Inflammatory macrophage (primary cell): ENCODE results near the gene SLC5A11.
"Not testable (repeated sequence)": the region's sequence is repeated elsewhere in the genome, so short reads cannot be mapped to it uniquely, and the experiment has no call there.

Source experiments
- DNase-seq, 2 donors: peaks; one replicate each; pipeline ENCODE4 v3.0.0-alpha.2; 2020 to 2022

The SLC5A11 gene

GRCh38 chr16:24863582-24864437, 18.0 kb downstream of the SLC5A11 start:
- DNase-seq: no peak

DNA sequence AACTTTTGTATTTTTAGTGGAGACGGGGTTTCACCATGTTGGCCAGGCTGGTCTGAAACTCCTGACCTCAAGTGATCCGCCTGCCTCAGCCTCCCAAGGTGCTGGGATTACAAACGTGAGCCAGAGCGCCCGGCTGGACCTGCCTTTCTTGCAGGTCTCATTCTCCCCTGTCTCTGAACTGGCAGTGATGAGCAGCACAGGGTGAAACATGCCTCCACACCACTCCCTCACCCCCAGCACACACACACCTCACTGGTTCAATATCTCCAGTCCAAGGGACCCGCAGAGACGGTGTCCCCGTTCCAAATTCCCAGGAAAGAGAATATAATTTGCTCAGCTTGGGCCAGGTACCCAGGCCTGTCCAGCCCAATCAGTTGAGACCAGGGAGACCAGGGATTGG, 23.3 kb downstream of the SLC5A11 start:
- no peak for DNase-seq

- no peak for DNase-seq
Observed at GRCh38 chr16:24871891-24872290, 26.1 kb downstream of the SLC5A11 start.

GRCh38 chr16:24873028-24873427, 27.3 kb downstream of the SLC5A11 start:
- no peak for DNase-seq

DNA sequence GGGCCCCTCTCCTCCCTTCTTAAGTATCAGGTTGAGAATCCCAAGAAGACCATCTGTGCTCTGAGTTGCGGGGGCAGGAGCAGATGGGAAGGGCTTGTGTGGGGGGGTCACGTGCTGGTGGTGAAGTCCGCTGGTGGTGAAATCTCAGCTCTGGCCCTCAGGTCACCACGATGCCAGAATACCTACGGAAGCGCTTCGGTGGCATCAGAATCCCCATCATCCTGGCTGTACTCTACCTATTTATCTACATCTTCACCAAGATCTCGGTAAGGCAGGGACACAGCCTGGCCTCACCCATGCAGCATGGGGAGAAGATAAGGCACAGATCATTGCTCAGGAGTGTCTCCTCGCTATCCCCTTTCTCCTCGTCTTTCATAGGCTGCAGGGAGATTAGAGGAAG, 29.7 kb downstream of the SLC5A11 start:
- no peak for DNase-seq

GRCh38 chr16:24876231-24876630, 30.5 kb downstream of the SLC5A11 start:
- DNase-seq: no peak

DNA sequence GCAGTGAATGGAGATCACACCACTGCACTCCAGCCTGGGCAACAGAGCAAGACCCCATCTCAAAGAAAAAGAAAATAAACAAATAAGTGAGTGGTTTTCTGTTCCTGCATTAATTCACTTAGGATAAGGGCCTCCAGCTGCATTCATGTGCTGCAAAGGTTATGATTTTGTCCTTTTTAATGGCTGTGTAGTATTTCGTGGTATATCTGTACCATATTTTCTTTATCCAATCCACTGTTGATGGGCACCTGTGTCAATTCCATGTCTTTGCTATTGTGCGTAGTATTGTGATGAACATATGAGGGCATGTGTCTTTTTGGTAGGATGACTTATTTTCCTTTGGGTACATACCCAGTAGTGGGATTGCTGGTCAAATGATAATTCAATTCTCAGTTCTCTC, 33.9 kb downstream of the SLC5A11 start:
- no peak for DNase-seq

GRCh38 chr16:24883714-24884151, 38.0 kb downstream of the SLC5A11 start:
- no peak for DNase-seq

DNA sequence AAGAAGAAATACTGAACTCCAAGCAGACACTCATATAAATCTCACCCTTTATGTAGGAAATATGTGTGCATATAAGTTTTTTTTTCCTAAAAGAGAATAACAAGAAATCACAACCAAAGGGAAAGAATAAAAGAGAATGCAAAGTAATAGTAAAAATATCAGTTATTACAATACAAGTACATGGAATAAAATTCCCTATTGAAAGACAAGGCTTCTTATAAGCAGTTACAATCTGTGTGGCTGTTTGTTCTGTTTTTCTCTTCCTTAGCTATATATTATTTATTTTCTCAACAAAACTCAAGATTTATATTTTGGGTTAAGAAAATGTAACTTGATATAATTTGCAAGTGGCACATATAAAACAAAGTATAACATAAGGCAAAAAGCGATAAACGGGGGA, 41.7 kb downstream of the SLC5A11 start:
- DNase-seq: no peak

- DNase-seq: no peak
Observed at GRCh38 chr16:24890746-24891145, 45.0 kb downstream of the SLC5A11 start.

DNA sequence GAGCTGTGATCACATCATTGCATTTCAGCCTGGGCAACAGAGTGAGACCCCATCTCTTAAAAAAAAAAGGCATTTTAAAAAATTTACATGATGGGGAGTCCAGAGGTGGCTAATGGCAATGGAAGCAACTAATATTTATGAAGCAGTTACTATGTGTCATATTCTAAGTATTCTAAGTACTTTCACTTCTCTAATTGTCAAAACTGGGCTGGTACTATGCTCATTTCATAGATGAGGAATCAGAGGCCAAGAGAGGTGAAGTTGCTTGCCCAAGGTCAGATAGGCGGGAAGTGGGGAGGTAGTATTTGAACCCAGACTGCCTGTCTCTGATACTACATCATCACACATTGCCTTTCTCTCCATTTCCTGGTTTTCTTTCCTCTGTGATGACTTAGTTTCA, 50.7 kb downstream of the SLC5A11 start:
- peak; percentile 11 to 52 for DNase-seq

DNA sequence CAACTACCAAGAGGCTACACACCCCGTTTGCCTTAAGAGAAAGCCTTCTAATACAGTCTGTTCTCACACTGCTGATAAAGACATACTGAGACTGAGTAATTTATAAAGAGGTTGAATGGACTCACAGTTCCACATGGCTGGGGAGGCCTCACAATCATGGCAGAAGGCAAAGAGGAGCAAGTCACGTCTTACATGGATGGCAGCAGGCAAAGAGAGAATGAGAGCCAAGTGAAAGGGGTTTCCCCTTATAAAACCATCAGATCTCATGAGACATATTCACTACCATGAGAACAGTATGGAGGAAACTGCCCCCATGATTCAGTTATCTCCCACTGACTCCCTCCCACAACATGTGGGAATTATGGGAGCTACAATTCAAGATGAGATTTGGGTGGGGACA, 51.8 kb downstream of the SLC5A11 start:
- DNase-seq: not testable (repeated sequence)

DNA sequence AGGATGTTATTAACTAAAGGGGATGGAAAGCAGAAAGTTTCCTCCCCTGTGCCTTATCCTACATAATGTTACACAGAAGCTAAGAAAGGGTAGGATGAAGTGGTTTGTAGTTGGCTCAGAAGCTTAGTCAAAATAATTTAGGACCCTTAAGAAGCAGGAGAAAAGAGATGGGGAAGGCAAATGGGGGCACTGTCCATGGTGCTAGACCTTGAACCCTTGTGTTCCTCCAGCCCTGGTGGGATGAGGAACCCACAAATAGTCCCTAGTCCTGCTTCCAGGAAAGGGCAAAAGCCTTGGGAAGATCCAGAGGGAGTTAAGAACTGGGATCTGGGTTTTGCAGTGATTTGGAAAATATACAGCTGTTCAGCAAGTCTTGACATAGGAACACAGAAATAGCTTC, 54.5 kb downstream of the SLC5A11 start:
- DNase-seq: no peak

DNA sequence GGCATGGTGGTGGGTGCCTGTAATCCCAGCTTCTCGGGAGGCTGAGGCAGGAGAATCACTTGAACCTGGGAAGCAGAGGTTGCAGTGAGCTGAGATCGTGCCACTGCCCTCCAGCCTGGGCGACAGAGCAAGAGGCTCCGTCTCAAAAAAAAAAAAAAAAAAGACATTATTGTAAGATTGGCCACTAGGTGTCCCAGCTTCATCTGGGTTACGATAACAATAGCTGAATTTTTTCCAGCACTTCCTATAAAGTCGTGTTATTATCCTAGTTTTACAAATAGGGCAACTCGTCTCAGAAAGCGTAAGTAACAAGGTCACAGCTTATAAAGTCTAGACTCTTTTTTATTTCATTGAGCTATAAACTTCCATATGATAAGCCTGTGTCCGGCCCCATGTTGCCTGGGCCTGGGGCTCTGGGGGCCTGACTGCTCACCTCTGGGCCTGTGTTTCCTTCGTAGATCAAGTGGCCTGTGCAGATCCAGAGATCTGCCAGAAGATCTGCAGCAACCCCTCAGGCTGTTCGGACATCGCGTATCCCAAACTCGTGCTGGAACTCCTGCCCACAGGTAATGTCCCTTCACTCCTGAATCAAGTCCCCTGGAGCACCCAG, 60.5 kb downstream of the SLC5A11 start:
- DNase-seq: no peak

DNA sequence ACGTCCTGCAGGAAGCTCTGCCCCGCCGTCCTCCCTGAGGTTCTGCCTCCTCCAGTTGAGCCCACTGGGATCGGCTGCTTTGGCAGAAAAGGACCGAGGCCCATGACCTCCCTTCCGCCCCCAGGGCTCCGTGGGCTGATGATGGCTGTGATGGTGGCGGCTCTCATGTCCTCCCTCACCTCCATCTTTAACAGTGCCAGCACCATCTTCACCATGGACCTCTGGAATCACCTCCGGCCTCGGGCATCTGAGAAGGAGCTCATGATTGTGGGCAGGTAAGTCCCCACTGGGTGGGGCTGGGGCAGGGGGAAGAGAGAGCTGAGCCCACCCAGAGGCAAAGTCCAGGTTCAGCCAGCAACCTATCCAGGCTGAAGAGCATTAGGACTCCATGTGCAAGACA, 61.1 kb downstream of the SLC5A11 start:
- no peak for DNase-seq

- no peak for DNase-seq
Observed at GRCh38 chr16:24908716-24909115, 63.0 kb downstream of the SLC5A11 start.

GRCh38 chr16:24909856-24910255, 64.1 kb downstream of the SLC5A11 start:
- no peak for DNase-seq

DNA sequence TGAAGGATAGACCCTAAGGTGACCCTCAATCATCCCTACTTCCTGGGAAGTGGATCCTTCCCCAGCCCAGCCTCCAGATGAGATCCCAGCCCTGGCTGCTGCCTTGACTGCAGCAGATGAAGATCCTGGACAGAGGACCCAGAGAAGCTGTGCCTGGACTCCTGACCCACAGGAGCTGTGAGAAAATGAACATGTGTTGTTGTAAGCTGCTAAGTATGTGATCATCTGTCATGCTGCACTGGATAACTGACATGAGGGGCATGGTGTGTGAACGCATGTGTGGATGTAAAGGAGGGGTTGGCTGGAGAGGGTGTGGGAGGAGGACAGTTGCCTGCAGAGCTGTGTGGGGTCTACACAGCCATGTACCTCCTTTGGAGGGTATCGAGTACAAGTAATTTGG, 69.3 kb downstream of the SLC5A11 start:
- DNase-seq: no peak

DNA sequence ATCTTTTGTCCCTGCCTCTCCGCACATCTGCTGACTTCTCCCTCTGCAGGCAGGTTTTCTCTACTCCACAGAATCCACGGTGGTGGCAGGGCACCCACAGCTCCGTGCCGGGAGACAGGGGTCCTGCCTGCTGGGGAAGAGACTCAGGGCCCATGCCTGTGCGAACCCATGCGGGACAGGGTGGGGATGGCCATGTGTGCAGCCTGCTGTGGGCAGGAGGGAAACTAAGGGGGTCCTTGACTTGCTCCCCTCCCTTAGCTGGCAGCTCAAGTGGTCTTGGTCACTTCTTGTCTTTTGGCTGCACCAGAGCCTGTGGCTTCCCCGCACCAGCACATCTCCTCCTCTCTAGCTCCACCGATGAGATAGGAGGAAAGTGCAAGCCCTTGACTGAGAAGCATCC, 69.8 kb downstream of the SLC5A11 start:
- no peak for DNase-seq

DNA sequence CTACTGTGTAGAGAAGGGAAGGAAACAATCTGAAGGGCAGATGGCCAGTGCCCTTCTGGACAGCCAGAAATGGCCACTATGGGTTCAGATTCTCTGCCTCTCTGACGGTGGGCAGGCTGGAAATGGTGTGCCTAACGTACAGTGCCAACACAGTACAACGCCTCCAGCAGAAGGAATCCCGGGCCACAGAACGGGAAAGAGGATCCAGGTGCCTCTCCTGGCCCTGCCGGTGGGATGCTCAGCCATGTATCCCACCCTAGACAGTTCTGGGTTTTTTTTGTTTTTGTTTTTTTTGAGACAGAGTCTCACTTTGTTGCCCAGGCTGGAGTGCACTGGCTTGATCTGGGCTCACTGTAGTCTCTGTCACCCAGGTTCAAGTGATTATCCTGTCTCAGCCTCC, 71.5 kb downstream of the SLC5A11 start:
- no peak for DNase-seq

DNA sequence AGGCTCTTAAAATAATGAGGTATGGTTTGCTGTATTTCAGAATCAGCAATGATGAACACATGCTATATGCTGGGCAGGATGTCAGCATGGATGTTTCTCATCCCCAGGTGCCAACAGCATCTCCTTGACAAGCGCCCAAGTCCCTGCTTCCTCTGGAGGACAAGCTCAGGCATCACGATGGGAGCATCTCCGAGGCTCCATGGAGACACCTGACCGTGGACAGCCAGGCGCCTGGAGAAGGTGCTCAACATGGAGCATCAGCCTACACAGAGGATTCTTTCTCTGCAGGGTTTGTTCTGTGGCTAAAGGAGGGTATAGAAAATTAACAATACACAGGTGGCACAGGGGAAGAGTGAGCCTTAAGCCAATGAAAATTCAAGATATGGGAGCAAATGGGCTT, 72.1 kb downstream of the SLC5A11 start:
- no peak for DNase-seq

DNA sequence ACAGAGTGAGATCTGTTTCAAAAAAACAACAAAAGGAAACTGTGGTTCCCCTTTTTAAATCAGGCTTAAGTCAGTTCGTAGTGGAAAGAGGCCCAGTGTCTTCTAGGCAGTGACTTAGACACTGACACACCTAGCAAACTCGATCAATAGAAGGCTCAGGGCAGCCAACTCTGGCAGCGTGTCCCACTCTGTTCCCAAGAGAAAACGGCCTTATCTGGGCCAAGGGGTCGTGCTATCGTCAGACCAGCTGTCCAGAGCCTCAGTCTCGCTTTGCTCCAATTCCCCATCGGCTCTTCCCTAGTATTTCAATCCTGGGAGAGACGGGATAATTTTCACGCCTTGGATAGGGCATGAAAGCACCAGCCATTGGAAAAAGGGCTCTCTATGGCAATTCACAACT, 72.9 kb downstream of the SLC5A11 start:
- no peak for DNase-seq

DNA sequence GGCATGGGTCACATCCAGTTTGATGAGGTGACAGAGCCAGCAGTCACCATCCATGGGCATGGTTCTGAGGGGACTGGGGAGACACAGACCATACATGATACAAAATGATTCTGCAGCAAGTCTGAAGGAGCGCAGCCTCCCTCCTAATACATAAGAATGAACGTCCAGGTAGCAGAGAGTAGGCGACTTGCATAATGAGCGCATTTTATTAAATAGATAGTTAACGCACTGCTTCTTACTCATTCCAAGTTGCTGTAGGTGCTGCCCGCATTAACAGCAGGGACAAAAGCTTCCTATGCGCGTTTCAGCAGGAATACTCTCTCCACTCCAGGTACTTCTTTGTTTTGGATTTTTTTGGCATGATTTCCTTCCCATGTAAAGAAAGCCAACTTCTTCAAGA, 73.8 kb downstream of the SLC5A11 start:
- no peak for DNase-seq

GRCh38 chr16:24920568-24920967, 74.8 kb downstream of the SLC5A11 start:
- DNase-seq: no peak
